Inferior parietal cortex (tissue), 1 donor: Measurements from ENCODE around the gene RNPC3.

ENCODE experiments used
- DNase-seq: peaks from one replicate; pipeline ENCODE4 v3.0.0-alpha.2; 2016; ENCODE audit errors: extremely low spot score

RNPC3 gene, protein sequence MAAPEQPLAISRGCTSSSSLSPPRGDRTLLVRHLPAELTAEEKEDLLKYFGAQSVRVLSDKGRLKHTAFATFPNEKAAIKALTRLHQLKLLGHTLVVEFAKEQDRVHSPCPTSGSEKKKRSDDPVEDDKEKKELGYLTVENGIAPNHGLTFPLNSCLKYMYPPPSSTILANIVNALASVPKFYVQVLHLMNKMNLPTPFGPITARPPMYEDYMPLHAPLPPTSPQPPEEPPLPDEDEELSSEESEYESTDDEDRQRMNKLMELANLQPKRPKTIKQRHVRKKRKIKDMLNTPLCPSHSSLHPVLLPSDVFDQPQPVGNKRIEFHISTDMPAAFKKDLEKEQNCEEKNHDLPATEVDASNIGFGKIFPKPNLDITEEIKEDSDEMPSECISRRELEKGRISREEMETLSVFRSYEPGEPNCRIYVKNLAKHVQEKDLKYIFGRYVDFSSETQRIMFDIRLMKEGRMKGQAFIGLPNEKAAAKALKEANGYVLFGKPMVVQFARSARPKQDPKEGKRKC

DNA sequence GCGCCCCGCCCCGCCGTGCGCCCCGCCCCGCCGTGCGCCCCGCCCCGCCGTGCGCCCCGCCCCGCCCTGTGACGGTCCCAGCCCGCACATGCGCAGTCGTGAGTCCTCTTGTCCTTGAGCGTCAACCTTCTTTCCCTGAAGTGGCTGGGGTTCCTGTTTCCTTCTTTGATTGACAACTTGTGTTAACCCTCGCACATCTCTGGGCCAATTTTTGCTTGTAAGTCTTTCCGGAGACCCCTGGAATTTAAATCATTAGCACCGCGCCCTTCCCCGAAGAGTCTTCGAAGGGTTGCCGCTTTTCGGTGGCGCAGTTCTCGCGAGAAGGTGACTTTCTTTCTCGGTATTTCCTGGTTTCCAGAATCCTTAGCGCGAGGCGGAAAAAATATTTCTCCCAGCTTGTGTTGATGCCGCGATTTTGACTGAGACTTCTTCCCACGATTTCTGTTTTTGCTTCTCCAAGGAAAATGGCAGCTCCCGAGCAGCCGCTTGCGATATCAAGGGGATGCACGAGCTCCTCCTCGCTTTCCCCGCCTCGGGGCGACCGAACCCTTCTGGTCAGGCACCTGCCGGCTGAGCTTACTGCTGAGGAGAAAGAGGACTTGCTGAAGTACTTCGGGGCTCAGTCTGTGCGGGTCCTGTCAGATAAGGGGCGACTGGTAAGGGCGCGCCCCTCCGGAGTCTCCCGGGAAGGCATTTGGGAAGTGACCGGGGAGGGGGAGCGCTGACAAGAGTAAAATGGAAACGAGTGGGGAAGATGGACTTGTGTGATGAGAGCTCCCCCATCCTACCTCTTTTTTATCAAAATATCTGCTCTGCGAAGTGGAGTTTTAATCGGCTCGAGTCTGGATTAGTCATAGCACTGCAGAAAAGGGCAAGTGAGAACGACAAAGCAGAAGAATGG is at the start of gene RNPC3:
TSS of gene RNPC3 (plus strand) at position 93 of the 901 bp plus-strand sequence. CDS start at position 465, 372 bp downstream.
- DNase-seq: peak; percentile 91

DNA sequence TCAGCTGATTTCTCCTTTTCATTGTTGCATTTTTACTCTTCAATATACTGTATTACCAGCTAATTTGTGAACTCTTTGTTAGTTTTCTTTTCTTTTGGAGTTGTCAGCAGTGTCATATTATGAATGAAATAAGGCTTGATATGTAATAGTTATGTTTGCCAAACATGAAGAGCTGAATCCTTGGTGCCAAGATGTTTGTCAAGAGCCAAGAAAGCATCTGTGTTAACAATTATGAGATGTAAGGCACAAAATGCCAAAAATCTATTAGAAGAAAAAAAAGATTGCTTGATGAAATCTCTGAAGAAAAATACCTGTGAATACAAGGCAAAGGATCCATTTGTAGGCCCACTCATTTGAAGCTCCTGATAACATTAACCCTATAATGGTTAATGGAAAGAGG is 48.4 kb upstream of the RNPC3 start:
- DNase-seq: no peak

DNA sequence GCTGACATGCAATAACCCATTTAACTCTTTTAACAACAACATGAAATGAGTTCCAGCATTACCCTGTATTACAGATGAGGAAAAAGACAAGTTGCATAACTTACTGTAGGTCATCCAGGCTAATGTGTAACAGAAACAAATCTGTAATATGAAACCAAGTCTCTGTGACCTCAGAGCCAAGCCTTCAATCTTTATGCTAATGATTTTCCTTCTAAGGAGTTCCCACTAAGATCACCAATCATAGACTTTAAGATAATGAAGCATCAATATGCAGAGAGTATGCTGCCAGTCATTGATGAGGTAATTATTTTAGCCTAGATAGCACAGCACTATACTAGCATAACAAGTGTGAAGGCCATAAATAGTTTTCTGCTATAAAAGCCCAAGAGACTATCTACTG is 35.6 kb upstream of the RNPC3 start:
- DNase-seq: no peak

DNA sequence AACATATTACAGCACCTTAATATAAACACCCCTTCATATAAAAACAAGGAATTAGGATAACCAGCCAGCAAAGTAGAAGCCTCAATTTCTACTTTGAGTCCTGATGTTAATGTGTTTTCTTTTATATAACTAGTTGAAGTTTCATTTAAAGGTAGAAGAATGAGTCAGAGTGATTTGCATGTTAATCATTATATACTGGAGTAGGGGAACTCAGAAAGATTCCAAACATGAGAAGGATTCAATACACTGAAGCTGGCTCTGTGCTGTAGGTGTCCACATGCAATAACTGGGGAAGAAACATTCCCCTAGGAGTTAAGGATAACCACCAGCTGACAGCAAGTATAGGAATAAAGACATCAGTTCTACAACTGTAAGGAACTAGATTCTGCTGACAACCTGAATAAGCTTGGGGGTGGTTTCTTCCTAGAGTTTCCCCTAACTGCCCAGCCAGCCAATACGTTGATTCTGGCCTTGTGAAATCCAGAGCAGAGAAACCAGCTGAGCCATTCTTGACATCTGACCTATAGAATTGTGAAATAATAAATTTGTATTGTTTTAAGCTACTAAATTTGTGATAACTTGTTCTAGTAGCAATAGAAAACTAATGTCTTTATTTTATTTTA is 33.4 kb upstream of the RNPC3 start:
- DNase-seq: no peak

DNA sequence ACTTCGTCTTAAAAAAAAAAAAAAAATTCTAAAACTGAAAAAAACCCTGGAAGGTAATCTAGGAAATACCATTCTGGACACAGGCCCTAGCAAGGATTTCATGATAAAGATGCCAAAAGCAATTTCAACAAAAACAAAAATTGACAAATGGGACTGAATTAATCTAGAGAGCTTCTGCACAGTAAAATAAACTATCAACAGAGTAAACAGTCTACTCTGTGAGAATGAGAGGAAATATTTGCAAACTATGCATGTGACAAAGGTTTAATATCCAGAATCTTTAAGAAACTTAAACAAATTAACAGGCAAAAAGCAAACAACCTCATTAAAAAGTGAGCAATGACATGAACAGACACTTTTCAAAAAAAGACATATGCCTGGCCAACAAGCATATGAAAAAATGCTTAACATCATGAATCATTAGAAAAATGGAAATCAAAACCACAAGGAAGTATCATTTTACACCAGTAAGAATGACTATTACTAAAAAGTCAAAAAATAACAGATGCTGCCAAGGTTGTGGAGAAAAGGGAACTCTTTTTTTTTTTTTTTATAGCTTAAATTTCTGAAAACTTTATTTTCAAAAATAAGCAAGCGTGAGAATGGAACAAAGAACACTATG is 29.4 kb upstream of the RNPC3 start:
- no peak for DNase-seq

DNA sequence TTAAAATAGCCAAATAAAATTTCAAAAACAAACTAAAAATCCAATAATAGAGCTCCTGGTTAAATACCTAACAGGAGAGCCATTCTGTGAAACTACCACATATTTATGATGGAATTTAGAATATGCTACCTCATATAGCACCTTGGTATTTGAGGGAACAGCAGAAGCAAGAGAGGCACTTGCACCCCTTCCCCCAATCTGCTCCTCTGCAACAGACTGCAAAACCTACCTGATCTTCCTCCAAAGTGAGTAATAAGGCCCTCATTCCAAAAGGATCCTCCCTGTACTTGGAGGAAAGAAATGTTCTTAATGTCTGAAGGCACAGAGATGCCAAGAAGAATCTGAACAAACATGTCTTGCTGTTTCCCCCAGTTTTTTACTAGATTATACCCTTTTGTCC is 28.1 kb upstream of the RNPC3 start:
- DNase-seq: no peak

DNA sequence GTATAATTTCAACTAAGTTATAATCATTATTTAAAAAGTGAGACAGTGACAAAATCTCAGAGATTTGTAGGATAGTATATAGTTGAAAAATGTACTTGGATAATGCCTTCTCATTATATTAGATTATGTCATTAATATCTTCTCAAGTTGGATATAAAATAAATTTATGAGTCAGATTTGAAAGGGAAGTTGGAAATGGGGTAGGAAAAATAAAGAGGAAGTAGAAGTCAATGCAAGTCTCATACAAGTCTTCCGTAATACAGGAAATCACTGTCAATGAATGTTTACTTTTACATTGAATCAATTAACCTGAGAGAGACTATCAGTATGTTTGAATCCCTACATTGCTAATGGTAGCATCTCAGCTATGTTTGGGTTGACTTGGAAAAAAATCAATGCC is 16.2 kb upstream of the RNPC3 start:
- DNase-seq: no peak

DNA sequence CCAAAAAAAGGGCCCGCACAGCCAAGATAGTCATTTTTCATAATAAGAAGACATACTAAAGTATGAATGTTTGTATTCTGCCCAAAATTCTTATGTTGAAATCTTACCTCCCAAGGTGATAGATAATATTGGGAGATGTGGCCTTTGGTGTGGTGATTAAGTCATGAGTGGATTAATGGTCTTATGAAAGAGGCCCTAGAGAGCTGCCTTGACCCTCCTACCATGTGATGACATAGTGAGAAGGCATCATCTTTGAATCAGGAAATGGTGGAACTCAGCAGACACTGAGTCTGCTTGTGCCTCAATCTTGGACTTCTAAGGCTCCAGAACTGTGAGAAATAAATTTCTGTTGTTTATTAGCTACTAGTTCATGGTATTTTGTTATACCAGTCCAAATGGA is 11.8 kb upstream of the RNPC3 start:
- DNase-seq: no peak

DNA sequence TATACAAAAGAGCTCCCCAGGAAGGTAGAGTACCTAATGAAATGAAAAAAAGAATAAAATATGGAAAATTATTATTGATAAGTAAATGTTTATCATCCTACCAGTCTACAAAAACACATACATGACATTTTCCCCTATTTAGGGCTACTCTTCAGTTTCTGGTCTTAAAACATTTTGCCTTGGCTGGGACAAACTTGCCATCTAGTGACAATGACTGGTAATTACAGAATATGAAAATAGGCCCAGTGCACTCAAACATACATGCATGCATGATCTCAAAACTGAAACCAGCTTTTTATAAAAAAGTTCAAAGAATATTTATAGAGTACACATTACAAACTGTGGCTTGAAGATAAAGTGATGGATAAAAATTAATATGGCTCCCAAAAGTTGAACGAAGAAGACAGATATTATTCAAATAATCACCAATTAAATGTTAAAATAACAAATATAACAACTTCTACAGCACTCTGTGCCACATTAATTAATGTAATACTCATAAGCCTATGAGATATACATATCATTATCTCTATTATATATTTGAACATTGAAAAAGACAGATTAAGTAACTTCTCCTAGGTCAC is 10.5 kb upstream of the RNPC3 start:
- peak; percentile 76 for DNase-seq

DNA sequence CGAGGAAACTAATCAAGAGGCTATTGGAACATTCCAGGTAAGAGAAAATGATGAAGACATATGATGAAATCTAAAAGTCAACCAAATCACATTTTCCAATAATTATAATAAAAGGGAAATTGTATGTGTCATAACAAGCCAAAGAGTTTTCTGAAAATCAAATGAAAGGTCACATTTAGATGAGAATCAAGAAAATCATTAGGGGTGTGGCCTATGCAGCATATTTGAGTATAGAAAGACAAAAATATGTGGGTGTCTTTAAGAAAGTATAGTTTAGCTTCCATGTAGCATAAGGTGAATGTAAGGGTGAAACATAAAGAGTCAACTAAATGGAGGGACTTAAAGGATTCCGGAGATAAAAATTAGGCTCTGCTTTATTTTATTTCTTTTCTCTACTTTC is 9.2 kb upstream of the RNPC3 start:
- no peak for DNase-seq

DNA sequence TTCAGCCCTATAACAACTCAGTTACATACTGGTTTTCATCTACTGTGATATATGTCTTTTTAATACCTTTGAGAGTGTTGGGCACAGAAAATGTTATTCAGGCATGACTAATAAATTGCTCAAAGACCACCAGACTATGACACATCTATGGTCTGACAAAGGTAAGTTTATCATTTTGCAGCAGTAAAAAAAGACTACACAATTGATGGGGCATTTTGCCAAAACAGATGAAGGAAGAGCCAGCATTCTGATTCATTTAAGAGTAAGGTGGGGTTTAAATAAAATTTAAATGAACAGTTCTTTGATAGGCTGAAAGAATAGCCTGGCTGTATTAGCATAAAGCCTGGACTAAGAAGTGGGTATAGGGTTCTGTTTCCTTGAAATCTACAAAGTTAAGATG is 8.8 kb upstream of the RNPC3 start:
- DNase-seq: no peak

DNA sequence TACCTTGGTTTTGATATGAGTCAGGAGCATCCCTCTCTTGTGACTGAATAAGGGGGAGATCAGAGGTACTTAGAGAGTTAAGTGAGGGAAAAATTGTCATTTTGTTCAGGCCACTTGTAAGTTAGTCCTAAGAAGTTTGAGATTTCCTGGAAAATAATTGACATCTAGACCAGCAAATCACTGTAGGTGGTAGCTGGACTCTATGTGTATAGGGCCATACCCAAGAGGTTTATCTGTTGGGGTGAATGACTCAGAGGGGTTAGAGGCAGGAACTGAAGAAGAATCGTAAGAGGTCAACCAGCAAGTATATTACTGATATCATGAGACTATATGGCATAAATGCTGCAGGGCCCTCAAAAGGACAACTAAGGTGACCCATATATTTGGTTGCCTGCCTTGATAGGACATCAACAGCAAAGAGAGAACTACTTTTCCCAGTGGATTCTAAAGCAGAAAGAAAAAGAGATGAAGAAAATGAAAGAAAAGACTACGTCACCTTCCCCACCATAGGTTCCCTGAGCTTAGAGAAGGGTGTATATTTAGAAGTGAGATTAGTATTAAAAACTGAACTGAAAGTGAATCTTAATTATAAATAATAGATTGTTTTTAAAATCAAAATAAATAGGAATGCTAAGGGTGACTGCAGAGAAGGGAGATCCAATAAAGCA is 8.0 kb upstream of the RNPC3 start:
- DNase-seq: no peak

DNA sequence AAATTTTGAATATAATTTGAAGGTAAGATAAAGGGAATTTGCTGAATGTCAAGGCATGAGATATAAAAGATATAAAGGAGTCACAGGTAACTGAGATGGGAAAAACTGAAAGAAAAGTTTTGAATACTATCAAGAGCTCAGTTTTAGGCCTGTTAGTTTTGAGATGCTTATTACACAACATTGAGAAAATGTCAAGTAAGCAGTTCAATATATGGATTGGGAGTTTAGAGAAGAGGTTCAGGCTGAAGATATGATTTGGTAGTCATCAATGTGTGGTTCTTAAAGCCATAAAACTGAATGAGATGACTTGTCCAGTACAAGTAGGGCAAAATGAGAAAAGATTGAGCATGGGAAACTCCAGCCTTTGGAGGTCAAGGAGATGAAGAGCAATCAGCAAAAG is 4.7 kb upstream of the RNPC3 start:
- no peak for DNase-seq

DNA sequence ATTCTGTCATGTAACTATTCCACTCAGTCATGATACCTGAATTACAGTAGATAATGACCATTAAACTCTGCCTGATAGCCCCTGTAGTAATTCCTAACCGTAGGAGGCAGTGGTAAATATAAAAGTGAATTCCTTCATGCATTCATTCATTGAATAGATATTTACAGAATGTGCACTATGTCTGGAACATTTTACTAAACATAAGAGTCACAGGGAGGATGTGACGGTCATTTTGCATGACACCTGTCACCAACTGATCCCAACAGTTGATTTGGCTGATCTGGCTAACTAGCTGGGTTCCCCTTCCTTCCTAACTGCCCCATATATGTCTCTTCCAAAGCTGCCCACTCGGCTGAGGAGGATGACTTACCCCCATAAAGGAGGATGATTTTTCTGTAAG is 2.2 kb upstream of the RNPC3 start:
- DNase-seq: no peak

DNA sequence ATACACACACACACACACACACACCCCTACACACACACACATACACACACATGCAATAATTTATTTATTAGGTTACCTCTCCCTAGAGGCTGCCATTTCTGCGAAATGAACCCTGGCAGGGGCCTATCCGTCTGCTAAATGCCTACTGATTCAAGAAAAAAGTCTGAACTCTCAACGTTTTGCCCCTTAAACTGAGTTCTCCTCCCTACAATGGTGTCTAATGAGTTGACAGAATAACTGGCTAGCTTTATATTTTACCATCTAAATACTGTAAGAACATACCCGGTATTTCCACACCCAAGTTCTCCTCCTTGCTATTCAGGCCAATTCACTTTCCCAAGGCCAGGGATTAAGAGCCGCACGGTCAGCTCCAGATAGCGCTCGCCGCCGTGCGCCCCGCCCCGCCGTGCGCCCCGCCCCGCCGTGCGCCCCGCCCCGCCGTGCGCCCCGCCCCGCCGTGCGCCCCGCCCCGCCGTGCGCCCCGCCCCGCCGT is 339 bp upstream of the RNPC3 start:
- peak; percentile 30 for DNase-seq

DNA sequence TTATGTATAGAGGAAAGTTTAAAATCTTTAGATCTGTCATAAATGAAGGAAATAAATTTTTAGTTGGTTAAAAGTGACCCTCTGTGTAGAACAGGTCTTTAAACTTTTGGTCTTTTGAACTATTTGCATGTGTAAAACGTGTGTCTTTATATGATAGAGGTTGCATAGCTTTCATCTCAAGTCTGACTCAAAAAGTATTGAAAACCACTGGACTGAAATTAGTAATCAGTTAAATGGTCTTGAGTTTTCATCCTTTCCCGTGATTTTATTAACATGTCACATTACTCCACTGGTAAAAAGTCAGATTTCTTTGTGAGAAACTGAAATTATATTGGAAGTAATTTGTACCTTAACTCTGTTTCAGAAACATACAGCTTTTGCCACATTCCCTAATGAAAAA is 1.8 kb downstream of the RNPC3 start:
- no peak for DNase-seq

DNA sequence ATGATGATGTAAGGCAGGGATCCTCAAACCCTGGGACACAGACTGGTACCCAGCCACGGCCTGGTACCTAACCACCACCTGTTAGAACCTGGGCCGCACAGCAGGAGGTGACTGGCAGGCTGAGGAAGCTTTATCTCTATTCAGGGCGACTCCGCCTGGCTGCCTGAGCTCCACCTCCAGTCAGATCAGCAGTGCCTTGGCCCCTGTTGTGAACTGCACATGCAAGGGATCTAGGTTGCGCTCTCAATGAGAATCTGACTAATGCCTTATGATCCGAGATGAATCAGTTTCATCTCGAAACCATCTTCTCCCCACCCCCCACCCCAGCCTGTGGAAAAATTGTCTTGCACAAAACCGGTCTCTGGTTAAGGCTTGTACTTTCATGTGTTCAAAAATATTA is 4.2 kb downstream of the RNPC3 start:
- no peak for DNase-seq

DNA sequence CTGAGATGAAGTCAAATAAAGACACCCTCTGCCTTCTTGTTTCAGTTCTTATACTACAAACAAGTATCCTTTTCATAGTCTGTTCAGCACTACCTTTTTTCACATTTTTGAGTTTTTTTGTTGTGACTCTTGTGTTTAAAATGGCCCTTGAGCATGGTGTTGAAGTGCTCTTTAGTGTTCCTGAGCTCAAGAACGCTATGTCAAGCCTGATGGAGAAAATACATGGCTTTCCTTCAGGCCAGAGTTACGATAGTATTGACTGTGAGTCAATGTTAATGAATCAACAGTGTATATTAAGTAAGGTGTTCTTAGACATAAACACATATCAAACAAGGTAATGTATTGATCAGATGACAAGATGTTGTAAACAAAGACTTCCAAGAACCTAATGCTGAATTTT is 12.7 kb downstream of the RNPC3 start:
- no peak for DNase-seq

DNA sequence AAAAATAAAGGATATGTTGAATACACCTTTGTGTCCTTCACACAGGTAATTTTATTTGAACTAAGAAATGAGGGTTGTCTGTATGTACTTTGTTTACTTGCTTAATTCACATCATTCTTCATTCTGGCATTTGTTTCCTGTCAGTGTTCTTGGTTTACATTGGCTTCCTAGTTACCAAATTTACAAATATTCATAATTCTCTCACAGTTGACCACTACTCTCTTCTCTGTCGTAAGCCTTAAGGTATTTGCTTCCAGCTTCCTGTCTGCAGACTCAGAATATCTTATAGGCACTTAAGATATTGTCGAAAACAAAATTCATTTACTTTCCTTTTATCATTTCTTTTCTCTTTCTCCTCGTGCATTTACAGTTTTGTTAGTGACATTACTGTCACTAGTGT is 15.9 kb downstream of the RNPC3 start:
- DNase-seq: no peak

DNA sequence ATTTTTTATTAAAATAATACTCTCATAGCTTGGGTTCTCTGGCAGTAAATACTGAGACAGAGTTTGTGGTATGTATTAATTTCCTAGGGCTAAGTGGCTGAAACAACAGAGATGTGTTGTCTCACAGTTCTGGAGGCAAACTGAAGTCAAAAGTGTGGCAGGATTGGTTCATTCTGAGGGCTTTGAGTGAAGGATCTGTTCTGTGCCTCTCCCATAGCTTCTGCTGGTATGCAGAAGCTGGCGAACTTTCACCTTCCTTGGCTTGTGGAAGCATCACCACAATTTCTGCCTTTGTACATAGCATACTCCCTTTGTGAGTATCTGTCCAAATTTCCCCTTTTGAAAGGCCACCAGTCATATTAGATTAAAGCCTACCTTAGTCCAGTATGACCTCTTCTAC is 21.0 kb downstream of the RNPC3 start:
- DNase-seq: no peak

DNA sequence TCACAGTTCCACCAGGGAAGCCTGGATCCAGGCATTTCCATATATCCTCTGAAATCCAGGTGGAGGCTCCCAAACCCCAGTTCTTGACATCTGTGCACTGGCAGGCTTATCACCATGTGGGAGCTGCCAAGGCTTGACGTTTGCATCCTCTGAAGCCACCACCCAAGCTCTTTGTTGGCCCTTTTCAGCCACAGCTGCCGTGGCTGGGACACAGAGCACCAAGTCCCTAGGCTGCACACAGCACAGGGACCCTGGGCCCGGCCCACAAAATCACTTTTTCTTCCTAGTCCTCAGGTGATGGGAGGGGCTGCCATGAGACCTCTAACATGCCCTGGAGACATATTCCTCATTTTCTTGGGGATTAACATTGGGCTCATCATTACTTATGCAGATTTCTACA is 22.3 kb downstream of the RNPC3 start:
- no peak for DNase-seq
